HAP-1 (cell line): ENCODE data around the gene CARNS1.
A peak's percentile ranks its signal among the peaks of the same experiment; 100 is the strongest.

Experiments
- DNase-seq, 2 experiments: peaks; one replicate each; pipeline ENCODE4 v3.0.0-alpha.2; 2016 to 2020; ENCODE audit warnings: low spot score in 2 of 2
- H3K27me3 ChIP-seq: fragments of 250-450 bp; sonication (Bioruptor Pico); 2 replicates; pipeline ENCODE4 v1.5.1; 2020; ENCODE audit warnings: low read depth, mild to moderate bottlenecking, moderate library complexity
- H3K36me3 ChIP-seq: fragments of 250-450 bp; sonication (Bioruptor Pico); replicated peaks from 2 replicates; pipeline ENCODE4 v1.5.1; 2020; ENCODE audit warnings: mild to moderate bottlenecking
- H3K4me1 ChIP-seq: fragments of 250-450 bp; sonication (Bioruptor Pico); 2 replicates; pipeline ENCODE4 v1.5.1; 2020; ENCODE audit warnings: mild to moderate bottlenecking
- H3K4me3 ChIP-seq: fragments of 250-450 bp; sonication (Bioruptor Pico); 2 replicates; pipeline ENCODE4 v1.5.1; 2020; ENCODE audit warnings: mild to moderate bottlenecking, moderate library complexity
- H3K9me3 ChIP-seq: fragments of 250-450 bp; sonication (Bioruptor Pico); 2 replicates; pipeline ENCODE4 v1.5.1; 2020; ENCODE audit warnings: mild to moderate bottlenecking, moderate library complexity
- in situ Hi-C: fragments of 300-500 bp; cut with MboI; formaldehyde crosslinking; loops from 3 replicates; pipeline ENCODE4 v1.14.3; 2020; ENCODE audit warnings: low sequenced_read_pairs, inconsistent platforms, mixed read lengths

The CARNS1 gene, protein sequence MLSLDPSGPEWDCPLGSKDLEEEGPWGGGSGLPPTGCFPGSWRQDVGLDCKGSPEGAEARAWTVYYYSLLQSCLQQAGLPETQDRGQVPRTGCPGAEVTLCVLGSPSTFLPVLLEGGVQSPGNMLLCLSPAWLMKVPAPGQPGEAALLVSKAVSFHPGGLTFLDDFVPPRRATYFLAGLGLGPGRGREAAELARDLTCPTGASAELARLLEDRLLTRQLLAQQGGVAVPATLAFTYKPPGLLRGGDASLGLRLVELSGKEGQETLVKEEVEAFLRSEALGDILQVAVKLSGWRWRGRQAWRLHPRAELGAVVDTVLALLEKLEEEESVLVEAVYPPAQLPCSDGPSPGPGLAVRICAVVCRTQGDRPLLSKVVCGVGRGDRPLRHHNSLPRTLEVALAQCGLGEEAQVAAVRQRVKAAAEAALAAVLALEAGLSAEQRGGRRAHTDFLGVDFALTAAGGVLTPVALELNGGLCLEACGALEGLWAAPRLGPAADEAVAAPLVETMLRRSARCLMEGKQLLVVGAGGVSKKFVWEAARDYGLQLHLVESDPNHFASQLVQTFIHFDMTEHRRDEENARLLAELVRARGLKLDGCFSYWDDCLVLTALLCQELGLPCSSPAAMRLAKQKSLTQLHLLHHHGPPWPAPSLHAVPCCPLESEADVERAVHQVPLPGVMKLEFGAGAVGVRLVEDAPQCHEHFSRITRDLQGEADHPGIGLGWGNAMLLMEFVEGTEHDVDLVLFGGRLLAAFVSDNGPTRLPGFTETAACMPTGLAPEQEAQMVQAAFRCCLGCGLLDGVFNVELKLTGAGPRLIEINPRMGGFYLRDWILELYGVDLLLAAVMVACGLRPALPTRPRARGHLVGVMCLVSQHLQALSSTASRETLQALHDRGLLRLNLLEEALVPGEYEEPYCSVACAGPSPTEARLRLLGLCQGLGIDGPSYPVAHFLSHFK

DNA sequence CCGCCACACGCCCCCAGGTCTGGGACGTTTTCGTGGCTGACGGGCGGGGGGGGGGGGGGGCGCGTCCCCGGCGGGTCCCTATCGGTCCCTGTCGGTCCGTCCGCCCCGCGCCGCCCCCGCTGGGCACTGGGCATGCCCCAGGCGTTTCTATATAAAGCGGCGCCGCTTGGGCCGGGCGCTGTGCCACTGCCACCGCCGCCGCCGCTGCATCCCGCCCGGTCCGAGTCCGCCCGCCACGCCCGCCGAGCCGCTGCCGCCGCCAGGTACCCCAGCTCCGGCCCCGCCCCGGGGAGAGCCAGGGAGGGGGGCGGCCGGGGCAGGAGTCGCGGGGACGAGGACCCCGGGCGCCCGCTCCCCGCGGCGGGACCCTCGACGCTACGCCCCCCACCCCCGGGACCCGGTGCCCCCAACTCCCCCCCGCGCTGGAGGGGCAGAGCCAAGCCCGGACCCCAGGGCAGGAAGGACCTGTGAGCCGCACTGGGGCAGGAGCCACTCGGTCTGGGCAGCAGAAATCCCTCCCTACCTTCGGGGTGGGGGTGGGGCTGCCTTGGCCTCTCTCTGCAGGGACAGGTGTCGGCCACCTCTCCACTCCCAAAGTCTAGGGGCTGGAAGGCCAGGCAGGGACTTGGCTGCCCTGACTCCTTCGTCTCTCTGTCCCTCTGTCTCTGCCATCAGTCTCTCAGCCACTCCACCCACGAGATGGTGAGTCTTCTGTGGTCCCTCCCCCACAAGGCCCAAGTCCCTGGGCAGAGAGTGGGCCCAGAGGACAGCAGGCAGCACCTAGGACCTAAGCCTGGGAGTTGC, at the start of gene CARNS1:
TSS of gene CARNS1 (plus strand) at position 178 of the 804 bp plus-strand sequence. CDS start at position 700, 522 bp downstream.
- Histone ChIP-seq H3K36me3 (no peaks in the 10 kb centered on the region), H3K4me3 (no peak within 1 kb of the TSS), H3K27me3 (no peaks in the 10 kb centered on the region), H3K4me1 (peaks cover 4% of the 10 kb centered on the region), H3K9me3 (no peaks in the 10 kb centered on the region)
- no peak for DNase-seq
- in situ Hi-C loops: no loop called here

DNA sequence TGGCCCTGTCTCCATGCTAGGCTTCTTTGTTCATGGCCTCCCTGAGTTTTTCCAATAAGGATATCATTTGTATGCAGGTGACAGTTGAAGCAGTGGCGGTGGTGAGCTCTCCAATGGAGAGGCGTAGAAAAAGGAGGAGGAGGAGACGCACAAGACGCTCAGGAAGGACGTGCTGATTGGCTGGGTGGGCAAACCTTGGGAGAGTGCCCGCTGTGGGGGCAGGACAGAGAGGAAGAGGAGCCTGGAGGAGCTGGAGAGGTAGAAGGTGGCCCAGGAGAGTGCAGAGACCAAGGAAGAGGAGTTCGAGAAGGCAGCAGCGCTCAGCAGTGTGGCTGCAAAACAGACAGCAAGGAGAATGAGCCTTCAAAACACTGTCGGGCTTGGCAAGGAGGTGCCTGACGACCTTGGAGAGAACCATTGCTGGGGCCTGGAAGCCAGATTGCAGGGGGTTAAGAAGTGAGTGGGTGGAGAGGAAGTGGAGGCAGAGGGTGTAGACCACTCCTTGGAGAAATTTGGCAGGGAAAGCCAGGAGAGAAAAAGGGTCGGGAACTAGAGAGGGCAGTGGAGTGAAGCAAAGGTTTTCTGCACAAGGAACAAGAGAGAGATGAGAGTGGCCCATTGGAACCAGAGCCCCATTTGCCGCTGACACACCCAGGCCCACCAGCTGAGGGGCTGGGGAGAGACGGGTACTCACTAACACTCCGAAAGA, 49.6 kb upstream of the CARNS1 start:
- no peaks in the 10 kb centered on the region for H3K4me1 ChIP-seq
- in situ Hi-C loops: no loop called here
- H3K36me3 ChIP-seq: no peaks in the 10 kb centered on the region
- no peak for DNase-seq
- no peaks in the 10 kb centered on the region for H3K9me3 ChIP-seq
- no peaks in the 10 kb centered on the region for H3K27me3 ChIP-seq
- H3K4me3 ChIP-seq: no peak overlapping the region

DNA sequence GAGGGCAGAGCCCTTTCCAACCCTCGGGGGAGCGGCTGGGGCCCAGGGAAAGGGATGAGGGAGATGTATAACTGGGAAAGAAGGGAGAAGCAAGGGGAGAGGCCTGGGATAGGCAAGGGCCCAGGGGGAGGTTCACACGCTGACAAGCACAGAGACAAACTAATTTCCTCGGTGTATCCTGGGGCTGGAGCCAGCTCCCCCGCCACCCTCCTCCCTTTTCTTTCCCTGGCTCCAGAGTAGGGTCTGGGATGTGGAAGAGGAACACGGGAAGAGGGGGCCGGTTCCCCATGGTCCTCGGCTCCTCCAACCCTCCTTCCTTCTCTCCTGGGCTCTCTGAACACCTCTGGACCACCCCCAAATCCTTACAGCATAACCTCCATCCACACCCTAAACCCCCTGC, 48.9 kb upstream of the CARNS1 start:
- H3K4me1 ChIP-seq: no peaks in the 10 kb centered on the region
- no peak overlapping the region for H3K4me3 ChIP-seq
- in situ Hi-C loops: no loop called here
- no peaks in the 10 kb centered on the region for H3K36me3 ChIP-seq
- no peaks in the 10 kb centered on the region for H3K9me3 ChIP-seq
- no peak for DNase-seq
- H3K27me3 ChIP-seq: no peaks in the 10 kb centered on the region

DNA sequence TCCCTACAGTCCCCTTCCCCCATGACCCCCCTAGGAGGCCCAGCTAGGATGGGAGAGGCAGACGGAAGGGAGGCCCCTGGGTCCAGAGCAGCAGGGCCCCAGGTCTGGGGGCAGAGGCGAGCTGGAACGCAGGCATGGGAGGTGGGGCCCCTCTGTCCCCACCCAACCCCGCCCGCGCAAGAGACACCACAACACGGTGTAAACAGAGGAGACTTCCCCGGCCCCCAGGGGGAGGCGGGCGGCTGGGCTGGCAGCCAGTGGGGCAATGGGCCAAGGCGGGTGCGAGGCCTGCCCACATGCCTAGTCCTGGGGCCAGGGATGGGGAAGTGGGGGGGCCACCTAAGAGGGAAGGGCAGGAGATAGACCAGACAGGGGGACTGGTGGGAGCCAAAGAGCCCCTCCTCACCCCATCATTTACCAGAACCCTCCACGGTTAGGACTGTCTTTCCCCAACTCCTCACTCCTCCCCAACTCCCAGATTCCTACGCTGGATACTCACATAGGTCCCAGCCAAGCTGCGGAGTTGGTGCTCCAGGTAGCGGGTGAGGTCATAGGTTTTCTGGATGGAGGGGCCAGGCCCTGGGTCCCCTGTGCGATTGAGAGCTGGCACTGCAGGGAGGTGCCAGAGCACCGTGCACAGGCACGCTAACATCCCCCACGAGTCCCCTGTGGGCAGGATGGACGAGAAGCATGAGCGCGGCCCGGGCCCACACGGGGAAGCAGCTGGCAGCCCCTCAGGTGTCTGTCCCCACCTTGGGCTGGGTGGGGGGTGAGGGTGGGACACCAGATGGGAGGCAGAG, 48.3 kb upstream of the CARNS1 start:
- DNase-seq: no peak
- no peaks in the 10 kb centered on the region for H3K27me3 ChIP-seq
- H3K36me3 ChIP-seq: no peaks in the 10 kb centered on the region
- no peaks in the 10 kb centered on the region for H3K4me1 ChIP-seq
- no peak overlapping the region for H3K4me3 ChIP-seq
- in situ Hi-C loops: no loop called here
- no peaks in the 10 kb centered on the region for H3K9me3 ChIP-seq

DNA sequence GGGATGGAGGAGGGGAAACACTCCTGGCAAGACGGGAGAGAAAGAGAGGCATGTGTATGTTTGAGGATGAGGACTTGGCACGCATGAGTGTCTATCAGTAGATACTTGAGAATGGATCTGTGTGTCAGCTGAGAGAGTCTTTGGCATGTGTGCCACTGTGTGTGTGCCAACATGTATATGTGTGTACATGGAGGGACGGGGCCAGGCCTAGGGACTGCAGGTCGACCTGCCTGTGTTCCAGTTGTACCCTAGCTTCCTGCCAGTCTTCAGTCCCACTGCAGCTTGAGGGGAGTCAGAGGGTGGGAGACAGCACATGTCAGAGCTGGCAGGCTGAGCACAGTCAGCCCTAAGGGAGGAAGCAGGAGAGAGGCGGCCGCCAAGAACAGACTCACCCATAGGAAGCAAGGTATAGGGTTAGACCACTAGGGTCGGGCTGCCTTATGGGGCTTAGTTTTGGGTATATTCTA, 47.7 kb upstream of the CARNS1 start:
- Histone ChIP-seq H3K9me3 (no peaks in the 10 kb centered on the region), H3K27me3 (no peaks in the 10 kb centered on the region), H3K4me3 (no peak overlapping the region), H3K36me3 (no peaks in the 10 kb centered on the region), H3K4me1 (no peaks in the 10 kb centered on the region)
- DNase-seq: no peak
- in situ Hi-C loops: no loop called here

DNA sequence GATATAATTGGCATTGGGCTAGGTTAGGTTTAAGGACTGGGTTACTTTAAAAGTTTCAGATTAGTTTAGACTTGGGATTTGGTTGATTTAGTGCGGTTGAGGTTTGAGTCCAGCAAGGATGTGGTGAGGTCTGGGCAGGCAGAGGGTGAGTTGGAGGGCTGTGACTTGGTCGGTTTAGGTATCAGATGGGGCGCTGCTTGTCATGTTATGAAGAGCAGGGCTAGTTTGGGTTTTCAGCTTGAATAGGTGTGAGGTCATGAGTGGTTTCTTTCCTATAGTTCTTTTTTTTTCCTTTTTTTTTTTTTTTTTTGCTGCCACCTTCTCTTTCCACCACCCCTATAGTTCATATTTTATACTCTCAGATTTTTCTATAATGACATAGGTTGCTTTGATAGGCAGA, 46.9 kb upstream of the CARNS1 start:
- no peaks in the 10 kb centered on the region for H3K36me3 ChIP-seq
- in situ Hi-C loops: no loop called here
- no peak for DNase-seq
- H3K9me3 ChIP-seq: no peaks in the 10 kb centered on the region
- H3K27me3 ChIP-seq: no peaks in the 10 kb centered on the region
- H3K4me3 ChIP-seq: no peak overlapping the region
- no peaks in the 10 kb centered on the region for H3K4me1 ChIP-seq

DNA sequence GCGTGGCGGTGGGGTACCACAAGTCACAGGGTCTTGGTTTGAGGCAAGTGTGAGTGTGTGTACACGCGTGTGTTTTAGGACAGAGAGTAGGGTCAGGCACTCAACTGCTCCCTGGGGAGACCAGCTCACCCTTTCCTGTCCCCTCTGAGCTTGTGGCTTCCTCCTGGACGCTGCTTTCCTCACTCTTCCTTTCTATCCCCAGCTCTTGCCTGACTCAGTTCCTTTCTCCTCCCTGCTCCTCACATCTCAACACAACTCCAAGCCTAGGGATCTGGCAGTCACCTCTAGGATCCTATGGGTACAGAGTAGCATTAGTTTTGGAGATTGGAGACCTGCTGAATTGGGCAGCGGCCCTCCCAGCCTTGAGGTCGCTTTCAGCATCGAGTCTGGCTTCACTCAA, 46.2 kb upstream of the CARNS1 start:
- no peak for DNase-seq
- Histone ChIP-seq H3K4me3 (no peak overlapping the region), H3K27me3 (no peaks in the 10 kb centered on the region), H3K4me1 (peaks cover 6% of the 10 kb centered on the region), H3K36me3 (no peaks in the 10 kb centered on the region), H3K9me3 (no peaks in the 10 kb centered on the region)
- in situ Hi-C loops: no loop called here

DNA sequence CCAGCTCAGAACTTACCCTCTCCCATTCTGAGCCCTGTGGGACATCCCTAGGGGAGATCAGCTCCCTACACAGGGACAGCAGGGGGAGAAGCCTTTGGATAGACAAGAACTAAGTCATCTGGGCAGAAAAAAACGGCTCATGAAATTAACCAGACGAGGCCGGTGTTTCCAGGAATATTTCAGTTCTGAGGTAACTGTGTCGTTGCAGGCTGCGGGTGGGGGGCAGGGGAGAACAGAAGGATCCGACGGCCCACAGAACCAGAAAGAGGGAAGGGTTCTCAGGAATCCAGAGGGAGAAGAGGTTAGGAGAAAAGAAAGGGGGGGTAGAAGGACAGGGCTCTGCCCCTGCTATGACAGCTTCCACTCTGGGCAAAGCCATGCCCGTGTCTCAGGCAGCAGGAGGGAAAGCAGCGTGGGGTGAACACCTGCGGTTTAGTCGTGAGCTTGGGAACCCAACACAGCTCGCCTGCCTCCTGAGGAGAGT, 45.6 kb upstream of the CARNS1 start:
- H3K27me3 ChIP-seq: no peaks in the 10 kb centered on the region
- in situ Hi-C loops: no loop called here
- DNase-seq: no peak
- peaks cover 8% of the 10 kb centered on the region for H3K4me1 ChIP-seq
- H3K4me3 ChIP-seq: no peak overlapping the region
- H3K9me3 ChIP-seq: no peaks in the 10 kb centered on the region
- no peaks in the 10 kb centered on the region for H3K36me3 ChIP-seq

DNA sequence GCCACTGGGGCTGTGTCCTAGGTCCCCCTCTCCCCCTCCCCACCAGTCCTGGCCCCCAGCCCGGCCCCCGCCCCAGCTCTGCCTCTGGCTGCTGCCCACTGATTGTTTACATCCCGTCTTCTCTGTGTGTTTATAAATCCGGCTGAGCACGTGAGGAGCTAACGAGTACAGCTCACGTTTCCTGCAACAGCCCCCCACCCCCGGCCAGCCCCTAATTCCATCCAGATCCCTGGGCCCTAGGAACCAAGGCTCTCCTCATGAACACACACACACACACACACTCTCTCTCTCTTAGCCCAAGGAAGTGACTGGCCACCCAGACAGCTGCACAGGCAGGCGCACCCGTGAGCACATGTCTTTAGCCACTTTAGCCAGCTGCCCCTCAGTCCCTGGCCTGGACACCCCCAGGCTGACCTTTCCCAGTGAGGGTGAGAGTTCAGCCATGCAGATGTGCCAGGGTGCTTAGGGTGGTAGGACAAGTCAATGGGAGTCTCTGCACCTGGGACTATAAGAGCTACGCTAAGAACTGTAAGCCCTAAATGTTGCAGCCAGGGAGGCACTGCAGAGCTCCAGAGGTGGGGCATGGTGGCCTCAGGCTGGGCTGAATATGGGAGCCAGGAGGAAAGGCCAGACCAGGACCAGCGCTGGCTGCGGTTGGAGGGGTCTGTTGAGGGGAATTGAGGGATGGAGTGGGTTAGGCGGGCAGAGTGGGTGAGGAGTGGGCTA, 45.0 kb upstream of the CARNS1 start:
- in situ Hi-C loops: no loop called here
- Histone ChIP-seq H3K4me1 (peaks cover 8% of the 10 kb centered on the region), H3K36me3 (no peaks in the 10 kb centered on the region), H3K4me3 (no peak overlapping the region), H3K9me3 (no peaks in the 10 kb centered on the region), H3K27me3 (no peaks in the 10 kb centered on the region)
- DNase-seq: no peak

DNA sequence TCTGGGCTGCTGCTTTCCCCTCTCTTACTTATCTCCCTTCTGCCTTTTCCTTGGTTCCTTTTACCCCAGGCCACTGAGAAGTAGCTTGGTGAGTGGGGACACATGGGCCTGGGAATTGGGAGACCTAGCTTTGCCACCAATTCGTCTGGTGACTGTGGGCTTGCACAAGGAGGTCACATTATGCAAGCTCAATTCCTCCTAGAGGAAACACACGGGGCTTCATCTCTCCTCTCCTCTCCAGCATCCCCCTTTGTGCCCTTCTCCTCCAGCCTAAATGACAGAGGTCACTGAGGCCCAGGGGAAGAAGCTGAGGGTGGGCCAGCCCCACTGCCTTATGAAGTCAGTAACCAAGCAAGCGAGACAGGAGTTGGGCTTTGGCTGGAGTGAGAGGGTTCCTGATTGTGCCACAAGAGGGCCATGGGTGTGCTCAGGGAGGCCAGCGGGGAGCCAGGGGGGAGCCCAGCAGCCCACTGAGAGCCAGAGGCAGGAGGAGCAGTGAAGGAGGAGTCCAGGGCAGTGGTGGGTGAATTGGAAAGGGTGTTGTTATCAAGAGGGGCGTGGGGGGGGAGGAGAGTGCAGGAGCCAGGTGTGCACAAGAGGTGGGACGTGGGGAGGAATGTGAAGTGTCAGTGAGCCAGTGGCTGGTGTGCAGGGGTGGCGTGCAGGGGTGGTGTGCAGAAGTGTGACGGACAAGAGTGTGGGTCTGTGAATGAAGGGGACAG, 44.1 kb upstream of the CARNS1 start:
- H3K36me3 ChIP-seq: no peaks in the 10 kb centered on the region
- in situ Hi-C loops: no loop called here
- H3K9me3 ChIP-seq: no peaks in the 10 kb centered on the region
- DNase-seq: peak in 1 of 2 experiments; percentile 51
- H3K27me3 ChIP-seq: peaks cover 1% of the 10 kb centered on the region; the same call in 1 of the 2 replicates
- H3K4me3 ChIP-seq: no peak overlapping the region
- H3K4me1 ChIP-seq: peaks cover 8% of the 10 kb centered on the region

DNA sequence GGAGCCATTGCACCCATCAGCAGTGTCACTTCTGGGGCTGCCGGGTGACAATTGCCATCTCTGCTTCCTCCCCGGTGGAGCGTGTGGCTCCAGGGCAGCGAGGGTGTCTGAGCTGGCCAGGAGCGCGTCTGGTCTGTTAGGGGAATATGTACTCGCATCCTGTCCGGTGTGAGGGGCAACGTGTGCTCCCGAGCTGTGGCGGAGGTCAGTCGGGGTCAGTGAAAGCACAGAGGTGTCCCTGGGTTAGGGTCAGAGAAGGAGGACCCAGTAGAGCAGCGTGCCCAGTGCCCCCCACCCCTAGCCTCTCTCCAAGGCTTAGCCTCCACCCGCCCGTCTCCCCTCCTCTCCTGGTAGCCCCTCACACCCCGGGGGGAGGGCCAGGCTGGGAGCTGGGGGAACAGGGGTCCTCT, 43.6 kb upstream of the CARNS1 start:
- no peaks in the 10 kb centered on the region for H3K36me3 ChIP-seq
- DNase-seq: no peak
- H3K4me1 ChIP-seq: peaks cover 8% of the 10 kb centered on the region
- peaks cover 3% of the 10 kb centered on the region; the same call in 1 of the 2 replicates for H3K27me3 ChIP-seq
- H3K9me3 ChIP-seq: no peaks in the 10 kb centered on the region
- H3K4me3 ChIP-seq: peak overlapping the region; percentile 30
- in situ Hi-C loops: no loop called here
